Subcutaneous preadipocyte (primary cell): ENCODE results near the gene EAF1. TPM values are rescaled to one million over a fixed set of nuclear protein-coding genes. Genes with fewer than 3 reads are reported as not detected.

Experiments used
- small RNA-seq: library from RNA; depleted of rRNA; stranded (forward); fragments of <200 nt; gene quantifications from one replicate; pipeline ENCODE3, GENCODE V24; 2012
- total RNA-seq: library from RNA; depleted of rRNA; stranded (reverse); fragments of >200 nt; gene quantifications from 2 replicates; pipeline ENCODE4 v1.2.3, GENCODE V29; 2012

Gene EAF1
- 18.2 and 18.4 TPM in 2 replicates for total RNA-seq

DNA sequence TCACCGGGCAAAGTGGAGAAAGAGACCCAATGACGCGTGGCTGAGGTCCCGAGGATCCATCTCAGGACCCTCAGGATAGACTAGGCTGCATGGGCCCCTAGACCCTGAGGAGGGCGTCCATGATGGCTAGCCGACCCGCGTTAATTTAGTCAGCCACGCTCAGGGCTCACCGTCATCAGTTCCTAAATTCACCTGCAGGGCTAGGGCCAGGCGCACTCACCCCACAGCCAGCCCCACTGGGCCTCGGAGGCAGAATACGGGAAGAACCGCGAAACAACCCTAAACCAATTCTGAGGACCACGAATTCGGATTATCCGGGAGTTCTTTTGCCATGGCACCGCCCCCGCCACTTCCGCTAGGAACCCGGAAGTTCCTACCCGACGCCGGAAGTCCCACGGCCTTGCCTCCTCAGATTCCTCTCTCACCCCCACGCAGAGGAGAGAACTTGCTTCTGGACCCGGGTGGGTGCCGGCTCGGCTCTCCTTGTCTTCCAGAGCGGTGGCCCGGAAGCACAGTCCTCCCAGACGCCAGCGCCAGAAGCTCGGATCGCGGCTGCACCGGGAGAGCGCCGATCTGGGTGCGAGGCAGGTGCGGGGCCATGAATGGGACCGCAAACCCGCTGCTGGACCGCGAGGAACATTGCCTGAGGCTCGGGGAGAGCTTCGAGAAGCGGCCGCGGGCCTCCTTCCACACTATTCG lies at the start of gene EAF1, which contains the start of gene METTL6:
TSS of gene EAF1 (plus strand) at position 417 of the 699 bp plus-strand sequence. CDS start at position 599, 182 bp downstream.
TSS of gene METTL6 (minus strand) at position 363 of the 699 bp plus-strand sequence. CDS start 1,033 bp downstream, outside the sequence.

Small RNAs within 50 kb of the gene (small RNA-seq; reads per million reads assigned to genes)
- gene RNU6-1024P, result not detected

Other genes with a start within 250 kb of the EAF1 start
- gene CAPN7, start 221.4 kb upstream of the EAF1 start, total RNA-seq, result 30.1 and 41.1 TPM in 2 replicates
- 26.2 and 29.8 TPM in 2 replicates for gene SH3BP5, start 95.0 kb upstream of the EAF1 start, total RNA-seq
- 25.0 and 25.4 TPM in 2 replicates for gene METTL6, start 54 bp upstream of the EAF1 start, total RNA-seq
- gene COLQ, start 94.1 kb downstream of the EAF1 start, total RNA-seq, result 0.37 and 0.98 TPM in 2 replicates
- gene HACL1, start 174.0 kb downstream of the EAF1 start, total RNA-seq, result 22.8 and 25.4 TPM in 2 replicates
- gene BTD, start 174.1 kb downstream of the EAF1 start, total RNA-seq, result 11.9 and 15.1 TPM in 2 replicates